DND-41 (cell line): ENCODE measurements around the gene GALNTL6.

Experiments
- ATAC-seq: fragments of 200-7000 bp; cut with Tn5 transposase; 3 replicates; pipeline ENCODE4 v1.9.1; 2021; ENCODE audit warnings: low read depth; ENCODE audit not compliant: insufficient read depth
- DNase-seq: peaks from one replicate; pipeline ENCODE4 v3.0.0-alpha.2; 2020
- H2AFZ ChIP-seq: 2 replicates; pipeline ENCODE4 v1.6.0; 2012; ENCODE audit warnings: low read depth, low read length
- H3K27ac ChIP-seq: 2 replicates; pipeline ENCODE4 v1.5.1; 2012; ENCODE audit warnings: low read length, inconsistent platforms
- H3K27me3 ChIP-seq: fragments of 200-600 bp; sonication (generic); 2 replicates; pipeline ENCODE4 v1.6.0; 2012; ENCODE audit warnings: low read length, mild to moderate bottlenecking, inconsistent platforms; ENCODE audit not compliant: insufficient read depth, poor library complexity
- H3K36me3 ChIP-seq: 2 replicates; pipeline ENCODE4 v1.5.1; 2012; ENCODE audit warnings: low read length, inconsistent platforms; ENCODE audit not compliant: insufficient read depth
- H3K4me1 ChIP-seq: 2 replicates; pipeline ENCODE4 v1.5.1; 2012; ENCODE audit warnings: mild to moderate bottlenecking, low read length; ENCODE audit not compliant: insufficient read depth
- H3K4me2 ChIP-seq: 2 replicates; pipeline ENCODE4 v1.6.0; 2012; ENCODE audit warnings: mild to moderate bottlenecking, moderate library complexity, low read length, inconsistent platforms; ENCODE audit not compliant: insufficient read depth
- H3K4me3 ChIP-seq, 2 experiments: fragments of 200-600 bp in 1 of 2; shearing (Covaris generic) in 1 of 2; 2 replicates each; pipeline ENCODE4 v1.5.1; 2012 to 2016; ENCODE audit warnings: inconsistent platforms in 2 of 2, low read length in 2 of 2, mild to moderate bottlenecking in 2 of 2, low read depth in 1 of 2, moderate library complexity in 1 of 2
- H3K79me2 ChIP-seq: 2 replicates; pipeline ENCODE4 v1.6.0; 2012; ENCODE audit warnings: low read length, inconsistent platforms; ENCODE audit not compliant: insufficient read depth
- H3K9ac ChIP-seq: 2 replicates; pipeline ENCODE4 v1.6.0; 2012; ENCODE audit warnings: low read depth, mild to moderate bottlenecking, inconsistent platforms, low read length, moderate library complexity
- H3K9me3 ChIP-seq: 2 replicates; pipeline ENCODE4 v1.5.1; 2012; ENCODE audit warnings: low read length, moderate library complexity, mild to moderate bottlenecking, inconsistent platforms; ENCODE audit not compliant: insufficient read depth, severe bottlenecking
- H4K20me1 ChIP-seq: 2 replicates; pipeline ENCODE4 v1.6.0; 2012; ENCODE audit warnings: low read length; ENCODE audit not compliant: insufficient read depth
- CTCF ChIP-seq: IDR thresholded peaks from 2 replicates; pipeline ENCODE4 v1.5.1; 2012; ENCODE audit warnings: borderline replicate concordance, low read length, moderate library complexity, mild to moderate bottlenecking; ENCODE audit not compliant: poor library complexity, severe bottlenecking; ENCODE audit errors: extremely low read depth
- EZH2 ChIP-seq: IDR thresholded peaks from 3 replicates; pipeline ENCODE4 v1.6.1; 2012; ENCODE audit warnings: borderline replicate concordance, low read depth, mild to moderate bottlenecking, moderate library complexity, low read length, inconsistent platforms; ENCODE audit not compliant: severe bottlenecking

Gene GALNTL6

GRCh38 chr4:172393220-172393619 lies 580.0 kb downstream of the GALNTL6 start:
- Histone ChIP-seq H2AFZ (no peak overlapping the region), H3K9ac (no peak overlapping the region), H3K36me3 (no peaks in the 10 kb centered on the region), H3K4me3 (no peak overlapping the region), H3K4me1 (no peaks in the 10 kb centered on the region), H4K20me1 (no peaks in the 10 kb centered on the region), H3K27me3 (no peaks in the 10 kb centered on the region), H3K79me2 (no peaks in the 10 kb centered on the region), H3K4me2 (no peak overlapping the region), H3K27ac (no peak overlapping the region), H3K9me3 (no peaks in the 10 kb centered on the region)
- ATAC-seq (no peak), DNase-seq (no peak)
- TF ChIP-seq CTCF, result no peak
- TF ChIP-seq EZH2, result no peak

- no peak for DNase-seq
- H3K36me3 ChIP-seq, result no peaks in the 10 kb centered on the region
- no peak overlapping the region for H2AFZ ChIP-seq
- H3K9me3 ChIP-seq, result no peaks in the 10 kb centered on the region
- H3K79me2 ChIP-seq, result no peaks in the 10 kb centered on the region
- no peak overlapping the region for H3K9ac ChIP-seq
- H3K4me3 ChIP-seq, result no peak overlapping the region
- no peak for TF ChIP-seq EZH2
- no peak for TF ChIP-seq CTCF
- no peak overlapping the region for H3K4me2 ChIP-seq
- H3K27ac ChIP-seq, result no peak overlapping the region
- no peaks in the 10 kb centered on the region for H3K4me1 ChIP-seq
- no peaks in the 10 kb centered on the region for H4K20me1 ChIP-seq
- ATAC-seq, result no peak
- no peaks in the 10 kb centered on the region for H3K27me3 ChIP-seq
Measured at GRCh38 chr4:172404676-172405075, 591.5 kb downstream of the GALNTL6 start.

- TF ChIP-seq EZH2, result no peak
- no peak for TF ChIP-seq CTCF
- Histone ChIP-seq H3K4me1 (no peaks in the 10 kb centered on the region), H3K9me3 (no peaks in the 10 kb centered on the region), H3K27me3 (no peaks in the 10 kb centered on the region), H3K36me3 (no peaks in the 10 kb centered on the region), H3K79me2 (no peaks in the 10 kb centered on the region), H3K27ac (no peak overlapping the region), H3K9ac (no peak overlapping the region), H3K4me3 (no peak overlapping the region), H2AFZ (no peak overlapping the region), H3K4me2 (no peak overlapping the region), H4K20me1 (no peaks in the 10 kb centered on the region)
- DNase-seq, result no peak
- no peak for ATAC-seq
Measured at GRCh38 chr4:172410363-172410762, 597.2 kb downstream of the GALNTL6 start.

GRCh38 chr4:172411149-172411548 lies 597.9 kb downstream of the GALNTL6 start:
- no peaks in the 10 kb centered on the region for H3K79me2 ChIP-seq
- no peaks in the 10 kb centered on the region for H4K20me1 ChIP-seq
- no peak overlapping the region for H2AFZ ChIP-seq
- no peaks in the 10 kb centered on the region for H3K27me3 ChIP-seq
- no peak overlapping the region for H3K4me3 ChIP-seq
- ATAC-seq, result no peak
- H3K27ac ChIP-seq, result no peak overlapping the region
- H3K4me1 ChIP-seq, result no peaks in the 10 kb centered on the region
- DNase-seq, result no peak
- no peak overlapping the region for H3K4me2 ChIP-seq
- no peaks in the 10 kb centered on the region for H3K36me3 ChIP-seq
- H3K9me3 ChIP-seq, result no peaks in the 10 kb centered on the region
- no peak for TF ChIP-seq EZH2
- no peak for TF ChIP-seq CTCF
- H3K9ac ChIP-seq, result no peak overlapping the region
